HUES6 (cell line): Measurements from ENCODE around the gene MAP3K13.
"Not testable (repeated sequence)": the region's sequence is repeated elsewhere in the genome, so short reads cannot be mapped to it uniquely, and the experiment has no call there.

Experiments used
- H3K27ac ChIP-seq: 2 replicates; pipeline ENCODE4 v1.7.0; 2013; ENCODE audit warnings: low read depth, mild to moderate bottlenecking, low read length, inconsistent platforms
- H3K27me3 ChIP-seq: 2 replicates; pipeline ENCODE4 v1.6.1; 2013; ENCODE audit warnings: low read length; ENCODE audit not compliant: control insufficient read depth, insufficient read depth
- H3K36me3 ChIP-seq: 2 replicates; pipeline ENCODE4 v1.6.1; 2013; ENCODE audit warnings: low read length; ENCODE audit not compliant: control insufficient read depth, insufficient read depth
- H3K4me1 ChIP-seq: 2 replicates; pipeline ENCODE4 v1.6.1; 2013; ENCODE audit warnings: low read length; ENCODE audit not compliant: control insufficient read depth, insufficient read depth
- H3K4me3 ChIP-seq: 2 replicates; pipeline ENCODE4 v1.5.1; 2013; ENCODE audit warnings: low read depth, low read length
- H3K9ac ChIP-seq: one replicate; pipeline ENCODE4 v1.6.1; 2013; ENCODE audit warnings: mild to moderate bottlenecking, low read length
- H3K9me3 ChIP-seq: 2 replicates; pipeline ENCODE4 v1.6.1; 2013; ENCODE audit warnings: low read depth, low read length; ENCODE audit not compliant: control insufficient read depth, insufficient read depth

MAP3K13 gene

GRCh38 chr3:185421577-185422232, 58.8 kb downstream of the MAP3K13 start:
- Histone ChIP-seq H3K27me3 (no peaks in the 10 kb centered on the region), H3K4me3 (no peak overlapping the region)

DNA sequence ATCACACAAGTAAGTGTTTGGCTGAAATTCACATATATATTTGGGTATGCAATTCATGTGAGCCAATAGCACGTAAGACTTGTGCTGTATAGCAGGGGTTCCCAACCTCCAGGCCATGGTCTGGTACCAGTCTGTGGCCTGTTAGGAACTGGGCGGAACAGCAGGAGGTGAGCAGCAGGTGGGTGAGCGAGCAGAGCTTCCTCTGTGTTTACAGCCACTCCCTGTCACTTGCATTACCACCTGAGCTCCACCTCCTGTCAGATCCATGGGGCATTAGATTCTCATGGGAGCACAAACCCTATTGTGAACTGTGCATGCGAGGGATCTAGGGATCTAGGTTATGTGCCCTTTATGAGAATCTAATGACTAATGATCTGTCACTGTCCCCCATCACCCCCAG, 59.7 kb downstream of the MAP3K13 start:
- Histone ChIP-seq H3K36me3 (no peaks in the 10 kb centered on the region), H3K9me3 (no peaks in the 10 kb centered on the region), H3K27me3 (no peaks in the 10 kb centered on the region), H3K4me1 (peaks cover 6% of the 10 kb centered on the region; the same call in 1 of the 2 replicates), H3K27ac (no peak overlapping the region), H3K4me3 (no peak overlapping the region), H3K9ac (no peak overlapping the region)

More at GRCh38 chr3:185421577-185422232, 58.8 kb downstream of the MAP3K13 start:
- H3K9ac ChIP-seq: no peak overlapping the region
- H3K9me3 ChIP-seq: no peaks in the 10 kb centered on the region
- H3K4me1 ChIP-seq: peaks cover 6% of the 10 kb centered on the region; the same call in 1 of the 2 replicates
- no peak overlapping the region for H3K27ac ChIP-seq
- no peaks in the 10 kb centered on the region for H3K36me3 ChIP-seq

- Histone ChIP-seq H3K27ac (no peak overlapping the region), H3K27me3 (no peaks in the 10 kb centered on the region), H3K36me3 (no peaks in the 10 kb centered on the region), H3K4me1 (peaks cover 6% of the 10 kb centered on the region; the same call in 1 of the 2 replicates), H3K4me3 (no peak overlapping the region), H3K9me3 (no peaks in the 10 kb centered on the region), H3K9ac (no peak overlapping the region)
Observed at GRCh38 chr3:185423178-185423577, 60.2 kb downstream of the MAP3K13 start.

GRCh38 chr3:185424435-185424834, 61.5 kb downstream of the MAP3K13 start:
- no peak overlapping the region for H3K4me3 ChIP-seq
- H3K9me3 ChIP-seq: no peaks in the 10 kb centered on the region
- no peak overlapping the region for H3K27ac ChIP-seq
- H3K4me1 ChIP-seq: peaks cover 6% of the 10 kb centered on the region; the same call in 1 of the 2 replicates
- H3K27me3 ChIP-seq: no peaks in the 10 kb centered on the region
- H3K9ac ChIP-seq: no peak overlapping the region
- H3K36me3 ChIP-seq: no peaks in the 10 kb centered on the region

GRCh38 chr3:185430375-185430774, 67.4 kb downstream of the MAP3K13 start:
- no peaks in the 10 kb centered on the region for H3K4me1 ChIP-seq
- H3K27me3 ChIP-seq: no peaks in the 10 kb centered on the region
- no peak overlapping the region for H3K9ac ChIP-seq
- H3K9me3 ChIP-seq: no peaks in the 10 kb centered on the region
- no peak overlapping the region for H3K4me3 ChIP-seq
- H3K27ac ChIP-seq: no peak overlapping the region
- no peaks in the 10 kb centered on the region for H3K36me3 ChIP-seq

GRCh38 chr3:185439745-185440466, 77.0 kb downstream of the MAP3K13 start:
- Histone ChIP-seq H3K9me3 (no peaks in the 10 kb centered on the region), H3K9ac (no peak overlapping the region), H3K36me3 (no peaks in the 10 kb centered on the region), H3K27ac (no peak overlapping the region), H3K4me3 (no peak overlapping the region), H3K4me1 (no peaks in the 10 kb centered on the region), H3K27me3 (no peaks in the 10 kb centered on the region; the same call in 1 of the 2 replicates)

GRCh38 chr3:185442031-185442430, 79.1 kb downstream of the MAP3K13 start:
- Histone ChIP-seq H3K9ac (no peak overlapping the region), H3K36me3 (no peaks in the 10 kb centered on the region), H3K27me3 (no peaks in the 10 kb centered on the region; the same call in 1 of the 2 replicates), H3K4me3 (no peak overlapping the region), H3K27ac (no peak overlapping the region), H3K4me1 (no peaks in the 10 kb centered on the region), H3K9me3 (no peaks in the 10 kb centered on the region)

- Histone ChIP-seq H3K9ac (no peak overlapping the region), H3K27ac (no peak overlapping the region), H3K9me3 (no peaks in the 10 kb centered on the region), H3K27me3 (no peaks in the 10 kb centered on the region), H3K36me3 (no peaks in the 10 kb centered on the region), H3K4me3 (no peak overlapping the region), H3K4me1 (no peaks in the 10 kb centered on the region)
Observed at GRCh38 chr3:185444329-185444728, 81.4 kb downstream of the MAP3K13 start.

- Histone ChIP-seq H3K36me3 (no peaks in the 10 kb centered on the region), H3K9ac (no peak overlapping the region), H3K27me3 (no peaks in the 10 kb centered on the region), H3K9me3 (no peaks in the 10 kb centered on the region), H3K27ac (no peak overlapping the region), H3K4me3 (no peak overlapping the region), H3K4me1 (no peaks in the 10 kb centered on the region)
Observed at GRCh38 chr3:185448107-185448506, 85.2 kb downstream of the MAP3K13 start.

- H3K9me3 ChIP-seq, H3K4me1 ChIP-seq, H3K36me3 ChIP-seq, H3K27ac ChIP-seq, H3K9ac ChIP-seq, H3K27me3 ChIP-seq, H3K4me3 ChIP-seq: not testable (repeated sequence)
Observed at GRCh38 chr3:185451432-185451831, 88.5 kb downstream of the MAP3K13 start.

GRCh38 chr3:185457376-185457775, 94.4 kb downstream of the MAP3K13 start:
- H3K9ac ChIP-seq: no peak overlapping the region
- H3K4me1 ChIP-seq: no peaks in the 10 kb centered on the region

More at GRCh38 chr3:185457376-185457775, 94.4 kb downstream of the MAP3K13 start:
- no peaks in the 10 kb centered on the region for H3K27me3 ChIP-seq
- H3K36me3 ChIP-seq: no peaks in the 10 kb centered on the region
- H3K4me3 ChIP-seq: no peak overlapping the region
- no peaks in the 10 kb centered on the region for H3K9me3 ChIP-seq
- no peak overlapping the region for H3K27ac ChIP-seq
